Hepatocyte (in vitro differentiated cells): Measurements from ENCODE around the gene SLAMF1. TPM values are rescaled to one million over a fixed set of nuclear protein-coding genes. Genes with fewer than 3 reads are reported as not detected.

Source experiments
- DNase-seq: peaks from one replicate; pipeline ENCODE4 v3.0.0-alpha.2; 2016; ENCODE audit warnings: low spot score
- H2AFZ ChIP-seq: fragments of 200-600 bp; sonication (generic); 2 replicates; pipeline ENCODE4 v1.6.0; 2016; ENCODE audit warnings: antibody characterized with exemption, mild to moderate bottlenecking
- H3K27ac ChIP-seq: fragments of 200-600 bp; sonication (generic); 2 replicates; pipeline ENCODE4 v1.5.1; 2016; ENCODE audit warnings: mild to moderate bottlenecking
- H3K27me3 ChIP-seq: fragments of 200-600 bp; sonication (generic); 2 replicates; pipeline ENCODE4 v1.6.1; 2016
- H3K36me3 ChIP-seq: fragments of 200-600 bp; sonication (generic); replicated peaks from 2 replicates; pipeline ENCODE4 v1.5.1; 2016; ENCODE audit warnings: low read depth; ENCODE audit not compliant: insufficient read depth
- H3K4me1 ChIP-seq: fragments of 200-600 bp; sonication (generic); 2 replicates; pipeline ENCODE4 v1.5.1; 2016; ENCODE audit warnings: mild to moderate bottlenecking, moderate library complexity; ENCODE audit not compliant: insufficient read depth
- H3K4me2 ChIP-seq: fragments of 200-600 bp; sonication (generic); 2 replicates; pipeline ENCODE4 v1.6.0; 2016
- H3K4me3 ChIP-seq: fragments of 200-600 bp; sonication (generic); 2 replicates; pipeline ENCODE4 v1.5.1; 2016; ENCODE audit warnings: mild to moderate bottlenecking
- H3K79me2 ChIP-seq: fragments of 200-600 bp; sonication (generic); 2 replicates; pipeline ENCODE4 v1.6.0; 2017; ENCODE audit warnings: mild to moderate bottlenecking
- H3K9me2 ChIP-seq: fragments of 200-600 bp; sonication (generic); replicated peaks from 2 replicates; pipeline ENCODE4 v1.6.0; 2017; ENCODE audit warnings: mild to moderate bottlenecking; ENCODE audit not compliant: insufficient read depth
- H3K9me3 ChIP-seq: fragments of 200-600 bp; sonication (generic); 2 replicates; pipeline ENCODE4 v1.5.1; 2016; ENCODE audit warnings: low read depth, mild to moderate bottlenecking
- H4K20me1 ChIP-seq: fragments of 200-600 bp; sonication (generic); 2 replicates; pipeline ENCODE4 v1.6.0; 2016; ENCODE audit warnings: mild to moderate bottlenecking; ENCODE audit not compliant: insufficient read depth, poor library complexity, severe bottlenecking
- EZH2 ChIP-seq: fragments of 200-600 bp; sonication (generic); IDR thresholded peaks from 2 replicates; pipeline ENCODE4 v1.6.1; 2016; ENCODE audit warnings: antibody characterized with exemption, mild to moderate bottlenecking, borderline replicate concordance
- EZH2phosphoT487 ChIP-seq: fragments of 200-600 bp; sonication (generic); IDR thresholded peaks from one replicate; pipeline ENCODE4 v1.6.1; 2018; ENCODE audit warnings: antibody characterized with exemption, mild to moderate bottlenecking, low read depth, moderate library complexity; ENCODE audit not compliant: unreplicated experiment, severe bottlenecking
- WGBS: methylation state at CpG from one replicate; pipeline ENCODE4 v1.1.6; 2016; ENCODE audit warnings: low lambda C conversion rate; ENCODE audit errors: missing lambda C conversion rate; 5-methylcytosine and 5-hydroxymethylcytosine counted together
- polyA plus RNA-seq: library from polyadenylated mRNA; unstranded; fragments of >200 nt; fragmentation: Nextera tagmentation; extraction: Ambion mirVana; gene quantifications from 2 replicates; pipeline ENCODE4 v1.2.1, GENCODE V29; 2016
- total RNA-seq: library from RNA; depleted of rRNA; stranded (reverse); fragments of >200 nt; gene quantifications from 2 replicates; pipeline ENCODE4 v1.2.3, GENCODE V29; 2014
- TF ChIP-seq, protein P1 (sequence below): fragments of 200-600 bp; sonication (generic); IDR thresholded peaks from 2 replicates; pipeline ENCODE4 v1.5.1; 2016; ENCODE audit warnings: antibody characterized with exemption, mild to moderate bottlenecking; ENCODE audit not compliant: poor library complexity

The SLAMF1 gene
- total and polyA plus RNA-seq, 2 experiments from 2014 or later: 1.2 to 2.1 TPM

DNA sequence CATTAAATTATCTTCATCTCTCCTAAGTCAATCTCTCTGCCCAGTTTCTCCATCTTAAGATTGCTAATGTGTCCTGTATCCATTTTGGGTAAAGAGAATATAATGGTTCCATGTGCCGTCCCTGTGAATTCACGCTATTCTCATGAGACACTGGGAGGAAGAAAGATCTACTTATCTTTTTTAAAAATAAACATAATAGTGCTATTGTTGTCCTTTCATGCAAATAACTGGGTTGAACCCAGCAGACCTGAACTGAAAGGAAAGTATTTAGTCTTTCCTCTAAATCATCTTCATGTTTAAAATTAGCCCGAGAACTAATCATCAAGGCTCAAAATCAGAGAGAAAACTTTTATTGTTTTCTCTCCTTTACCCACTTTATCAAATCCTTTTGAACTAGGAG, 22.4 kb downstream of the SLAMF1 start:
- H3K9me3 ChIP-seq: no peaks in the 10 kb centered on the region
- no peak overlapping the region for H2AFZ ChIP-seq
- no peak for TF ChIP-seq EZH2phosphoT487
- no peak for TF ChIP-seq EZH2
- TF ChIP-seq, protein P1, sequence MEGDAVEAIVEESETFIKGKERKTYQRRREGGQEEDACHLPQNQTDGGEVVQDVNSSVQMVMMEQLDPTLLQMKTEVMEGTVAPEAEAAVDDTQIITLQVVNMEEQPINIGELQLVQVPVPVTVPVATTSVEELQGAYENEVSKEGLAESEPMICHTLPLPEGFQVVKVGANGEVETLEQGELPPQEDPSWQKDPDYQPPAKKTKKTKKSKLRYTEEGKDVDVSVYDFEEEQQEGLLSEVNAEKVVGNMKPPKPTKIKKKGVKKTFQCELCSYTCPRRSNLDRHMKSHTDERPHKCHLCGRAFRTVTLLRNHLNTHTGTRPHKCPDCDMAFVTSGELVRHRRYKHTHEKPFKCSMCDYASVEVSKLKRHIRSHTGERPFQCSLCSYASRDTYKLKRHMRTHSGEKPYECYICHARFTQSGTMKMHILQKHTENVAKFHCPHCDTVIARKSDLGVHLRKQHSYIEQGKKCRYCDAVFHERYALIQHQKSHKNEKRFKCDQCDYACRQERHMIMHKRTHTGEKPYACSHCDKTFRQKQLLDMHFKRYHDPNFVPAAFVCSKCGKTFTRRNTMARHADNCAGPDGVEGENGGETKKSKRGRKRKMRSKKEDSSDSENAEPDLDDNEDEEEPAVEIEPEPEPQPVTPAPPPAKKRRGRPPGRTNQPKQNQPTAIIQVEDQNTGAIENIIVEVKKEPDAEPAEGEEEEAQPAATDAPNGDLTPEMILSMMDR: no peak
- H3K36me3 ChIP-seq: no peaks in the 10 kb centered on the region
- H3K4me2 ChIP-seq: no peak overlapping the region
- H3K9me2 ChIP-seq: no peaks in the 10 kb centered on the region
- WGBS: 90% methylated on average over 3 of the region's 3 CpGs
- H3K4me1 ChIP-seq: no peaks in the 10 kb centered on the region
- H3K27ac ChIP-seq: no peak overlapping the region
- H3K27me3 ChIP-seq: no peaks in the 10 kb centered on the region
- no peak for DNase-seq
- no peaks in the 10 kb centered on the region for H4K20me1 ChIP-seq
- no peak overlapping the region for H3K4me3 ChIP-seq
- no peaks in the 10 kb centered on the region for H3K79me2 ChIP-seq

DNA sequence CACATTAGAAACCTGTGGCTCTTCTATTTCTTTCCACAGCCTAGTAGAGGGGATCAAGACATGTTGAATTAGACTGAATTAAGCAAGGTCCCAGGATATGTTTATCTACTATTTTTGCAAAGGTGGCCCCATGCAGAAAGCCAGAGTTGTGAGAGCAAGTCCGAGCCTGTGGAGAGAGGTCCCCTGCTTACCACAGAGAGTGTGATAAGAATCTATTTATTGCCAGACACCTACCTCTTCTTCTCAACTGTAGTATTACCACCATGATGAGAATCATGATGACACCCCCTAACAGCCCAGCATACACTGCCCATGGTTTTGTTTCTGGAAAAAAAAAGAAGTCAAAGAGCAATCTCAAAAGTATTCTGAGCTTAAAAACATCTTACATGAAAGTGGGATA, 23.0 kb downstream of the SLAMF1 start:
- no peaks in the 10 kb centered on the region for H3K79me2 ChIP-seq
- no peak overlapping the region for H3K4me2 ChIP-seq
- no peaks in the 10 kb centered on the region for H3K27me3 ChIP-seq
- no peaks in the 10 kb centered on the region for H3K4me1 ChIP-seq
- H4K20me1 ChIP-seq: no peaks in the 10 kb centered on the region
- H3K4me3 ChIP-seq: no peak overlapping the region
- no peaks in the 10 kb centered on the region for H3K36me3 ChIP-seq
- TF ChIP-seq EZH2phosphoT487: no peak
- TF ChIP-seq, protein P1: no peak
- 65% methylated on average over 1 of the region's 1 CpG for WGBS
- H2AFZ ChIP-seq: no peak overlapping the region
- no peak for DNase-seq
- no peak overlapping the region for H3K27ac ChIP-seq
- H3K9me3 ChIP-seq: no peaks in the 10 kb centered on the region
- H3K9me2 ChIP-seq: no peaks in the 10 kb centered on the region

DNA sequence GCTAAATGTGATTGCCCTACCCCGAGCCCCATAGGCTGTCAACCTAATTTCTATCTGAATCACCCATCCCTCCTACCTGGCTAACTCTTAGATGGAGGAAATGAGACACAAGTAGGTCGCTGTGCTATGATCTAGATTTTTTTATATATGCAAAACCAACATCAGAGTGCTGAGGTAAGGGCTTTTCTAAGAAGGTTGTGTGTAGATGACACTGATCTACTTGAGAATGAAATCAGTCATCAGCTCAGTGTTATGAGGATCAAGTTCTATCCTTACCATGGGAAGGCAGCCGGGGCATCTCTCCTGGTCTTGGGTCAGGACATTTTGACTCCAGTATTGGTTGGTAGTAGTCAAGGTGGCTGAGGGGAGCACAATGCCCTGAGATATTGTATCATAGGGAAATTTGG, 23.6 kb downstream of the SLAMF1 start:
- no peak overlapping the region for H3K27ac ChIP-seq
- H4K20me1 ChIP-seq: no peaks in the 10 kb centered on the region
- H3K9me3 ChIP-seq: no peaks in the 10 kb centered on the region
- H3K4me2 ChIP-seq: no peak overlapping the region
- no peaks in the 10 kb centered on the region for H3K9me2 ChIP-seq
- 98% methylated on average over 3 of the region's 3 CpGs for WGBS
- TF ChIP-seq EZH2 (no peak), EZH2phosphoT487 (no peak)
- TF ChIP-seq, protein P1: no peak
- H3K4me1 ChIP-seq: no peaks in the 10 kb centered on the region
- no peak for DNase-seq
- H3K36me3 ChIP-seq: no peaks in the 10 kb centered on the region
- no peak overlapping the region for H3K4me3 ChIP-seq
- H3K27me3 ChIP-seq: no peaks in the 10 kb centered on the region
- H3K79me2 ChIP-seq: no peaks in the 10 kb centered on the region
- no peak overlapping the region for H2AFZ ChIP-seq
